ENCODE results near the gene C9. TPM values are rescaled to one million over a fixed set of nuclear protein-coding genes. Genes with fewer than 3 reads are reported as not detected.

C9 gene
- total RNA-seq: not detected in 2 replicates

DNA sequence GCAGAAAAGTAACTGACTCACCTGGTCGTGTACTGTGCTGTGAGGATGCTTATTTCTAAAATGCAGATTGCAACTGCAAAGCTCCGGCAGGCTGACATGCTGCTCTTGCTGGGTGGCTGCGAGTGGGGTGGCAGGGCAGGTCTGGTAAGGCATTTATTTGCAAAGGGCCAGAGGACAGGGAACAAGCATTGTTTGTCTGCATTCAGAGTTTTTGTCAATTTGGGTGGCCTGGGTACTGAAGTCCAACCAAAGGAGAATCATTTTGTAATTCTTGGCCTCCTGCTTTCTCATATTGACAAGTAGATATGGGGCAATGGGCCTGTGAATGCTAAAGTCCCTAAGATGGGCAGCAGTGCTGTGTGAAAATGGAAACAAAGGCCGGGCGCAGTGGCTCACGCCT is at the start of gene C9:
C9 (minus strand) TSS at position 129 of the 400 bp plus-strand sequence; CDS start at position 98, 31 bp downstream.

Other genes with a start within 250 kb of the C9 start
- not detected in 2 replicates for gene FYB1, start 144.9 kb downstream of the C9 start, total RNA-seq
- gene DAB2, start 60.5 kb upstream of the C9 start, total RNA-seq: 90.0 and 102 TPM in 2 replicates

All from mammary microvascular endothelial cell (primary cell).